Measurements from ENCODE around the gene MYO1D.

The MYO1D gene

GRCh38 chr17:32503251-32504165 is 373.4 kb downstream of the MYO1D start:
- no peak overlapping the region for H3K27ac ChIP-seq
- H3K4me3 ChIP-seq (ENCODE audit: low read depth, low read length), result no peak overlapping the region
- no peaks in the 10 kb centered on the region for H3K36me3 ChIP-seq (replicated peaks)
- H3K27me3 ChIP-seq (replicated peaks), result no peaks in the 10 kb centered on the region
- TF ChIP-seq CTCF (IDR thresholded peaks at IDR 0.05; ENCODE audit: low read depth, low read length, missing control alignments), result no peak
- in situ Hi-C loops (cut with HindIII; ENCODE audit: low pct_ligation_motif_present, low sequenced_read_pairs), result no loop called here
- no peak for DNase-seq

DNA sequence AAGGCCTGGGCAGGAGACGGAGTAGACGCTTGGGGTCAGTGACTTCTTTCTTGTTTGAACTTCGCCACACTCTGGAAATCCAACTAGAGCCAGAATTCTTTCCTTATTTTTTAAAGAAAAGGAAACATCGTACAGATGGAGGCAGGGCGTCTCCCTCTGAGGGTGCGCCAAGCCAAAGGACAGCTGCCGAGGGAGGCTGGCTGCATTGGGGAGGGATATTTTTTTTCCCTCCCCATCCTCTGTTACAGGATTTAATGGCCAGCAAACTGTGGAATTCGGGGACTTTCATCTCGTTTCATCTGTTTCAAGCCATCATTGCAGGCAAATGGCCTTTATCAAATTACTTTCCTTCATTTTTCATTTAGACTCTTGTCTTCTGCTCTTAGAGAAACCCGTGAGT is 374.2 kb downstream of the MYO1D start:
- no peak for DNase-seq
- H3K4me3 ChIP-seq (ENCODE audit: low read depth, low read length), result no peak overlapping the region
- H3K27ac ChIP-seq, result no peak overlapping the region
- no peaks in the 10 kb centered on the region for H3K36me3 ChIP-seq (replicated peaks)
- in situ Hi-C loops (cut with HindIII; ENCODE audit: low pct_ligation_motif_present, low sequenced_read_pairs), result no loop called here
- no peak for TF ChIP-seq CTCF (IDR thresholded peaks at IDR 0.05; ENCODE audit: low read depth, low read length, missing control alignments)
- H3K27me3 ChIP-seq (replicated peaks), result no peaks in the 10 kb centered on the region

- Histone ChIP-seq H3K36me3 (replicated peaks) (no peaks in the 10 kb centered on the region), H3K27me3 (replicated peaks) (no peaks in the 10 kb centered on the region), H3K4me3 (ENCODE audit: low read depth, low read length) (no peak overlapping the region), H3K27ac (no peak overlapping the region)
- DNase-seq, result no peak
- in situ Hi-C loops (cut with HindIII; ENCODE audit: low pct_ligation_motif_present, low sequenced_read_pairs), result no loop called here
- TF ChIP-seq CTCF (IDR thresholded peaks at IDR 0.05; ENCODE audit: low read depth, low read length, missing control alignments), result no peak
Observed at GRCh38 chr17:32502013-32502412, 374.9 kb downstream of the MYO1D start.

DNA sequence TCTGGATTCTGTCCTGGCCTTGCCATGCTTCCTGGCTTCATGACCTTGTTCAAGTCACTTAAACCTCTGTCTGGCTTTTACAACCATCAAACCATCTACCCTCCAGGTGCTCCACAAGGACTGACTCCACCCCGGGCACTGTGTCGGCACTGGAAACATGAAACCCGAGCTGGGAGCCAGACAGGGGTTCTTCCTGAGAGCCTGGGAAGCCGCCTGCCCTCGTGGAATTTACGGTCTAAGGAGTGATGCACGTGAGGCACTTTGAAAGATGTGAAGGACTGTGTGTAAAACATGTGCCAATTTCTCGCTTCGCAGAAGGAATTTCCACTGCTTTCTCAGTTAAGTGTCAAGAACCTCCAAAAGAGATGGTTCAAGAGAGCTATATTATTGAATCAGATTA is 378.5 kb downstream of the MYO1D start:
- H3K27ac ChIP-seq, result no peak overlapping the region
- H3K36me3 ChIP-seq (replicated peaks), result no peaks in the 10 kb centered on the region
- no peak for TF ChIP-seq CTCF (IDR thresholded peaks at IDR 0.05; ENCODE audit: low read depth, low read length, missing control alignments)
- no peak overlapping the region for H3K4me3 ChIP-seq (ENCODE audit: low read depth, low read length)
- no peaks in the 10 kb centered on the region for H3K27me3 ChIP-seq (replicated peaks)
- no peak for DNase-seq
- in situ Hi-C loops (cut with HindIII; ENCODE audit: low pct_ligation_motif_present, low sequenced_read_pairs), result no loop called here

DNA sequence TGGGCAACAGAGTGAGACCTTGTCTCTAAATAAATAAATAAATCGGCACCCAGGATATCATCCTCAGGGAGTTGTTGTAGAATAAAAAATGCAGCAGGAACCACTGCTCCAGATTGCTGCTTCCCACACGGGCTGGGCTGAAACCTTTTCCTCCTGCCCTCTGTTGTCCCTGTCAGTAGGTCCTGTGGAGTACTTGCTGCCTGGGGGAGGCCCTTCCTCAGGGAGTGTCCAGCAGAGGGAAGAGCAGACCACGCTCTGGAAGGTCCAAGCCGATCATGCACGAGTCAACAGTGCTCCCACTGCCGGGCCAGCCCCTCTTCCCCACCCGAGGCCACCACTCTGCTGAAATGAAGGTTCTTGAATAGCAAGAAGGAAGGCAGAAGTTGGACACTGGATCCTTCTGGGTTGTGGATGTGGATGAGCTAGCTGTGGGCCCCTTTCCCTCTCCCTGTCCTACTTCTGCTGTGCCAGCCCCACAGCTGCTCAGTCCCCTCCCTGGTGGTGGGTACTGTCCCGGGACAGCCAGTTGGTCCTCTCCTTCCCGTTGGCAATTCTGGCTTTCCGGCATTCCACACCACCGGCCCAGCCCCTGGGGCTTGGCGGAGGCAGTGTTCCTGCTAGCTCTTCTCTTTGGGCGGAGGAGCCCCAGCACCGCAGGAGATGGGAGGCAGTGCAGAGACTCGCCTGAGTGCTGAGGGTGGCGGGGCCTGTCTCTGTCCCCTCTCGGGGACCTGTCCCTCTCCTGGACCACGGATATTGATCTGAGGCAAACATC is 379.3 kb downstream of the MYO1D start:
- in situ Hi-C loops (cut with HindIII; ENCODE audit: low pct_ligation_motif_present, low sequenced_read_pairs), result no loop called here
- Histone ChIP-seq H3K36me3 (replicated peaks) (no peaks in the 10 kb centered on the region), H3K27me3 (replicated peaks) (no peaks in the 10 kb centered on the region), H3K4me3 (ENCODE audit: low read depth, low read length) (no peak overlapping the region), H3K27ac (no peak overlapping the region)
- no peak for DNase-seq
- TF ChIP-seq CTCF (IDR thresholded peaks at IDR 0.05; ENCODE audit: low read depth, low read length, missing control alignments), result peak; percentile 53

Measured in brain microvascular endothelial cell (primary cell).